ENCODE measurements around the gene SNRNP35.

DNA sequence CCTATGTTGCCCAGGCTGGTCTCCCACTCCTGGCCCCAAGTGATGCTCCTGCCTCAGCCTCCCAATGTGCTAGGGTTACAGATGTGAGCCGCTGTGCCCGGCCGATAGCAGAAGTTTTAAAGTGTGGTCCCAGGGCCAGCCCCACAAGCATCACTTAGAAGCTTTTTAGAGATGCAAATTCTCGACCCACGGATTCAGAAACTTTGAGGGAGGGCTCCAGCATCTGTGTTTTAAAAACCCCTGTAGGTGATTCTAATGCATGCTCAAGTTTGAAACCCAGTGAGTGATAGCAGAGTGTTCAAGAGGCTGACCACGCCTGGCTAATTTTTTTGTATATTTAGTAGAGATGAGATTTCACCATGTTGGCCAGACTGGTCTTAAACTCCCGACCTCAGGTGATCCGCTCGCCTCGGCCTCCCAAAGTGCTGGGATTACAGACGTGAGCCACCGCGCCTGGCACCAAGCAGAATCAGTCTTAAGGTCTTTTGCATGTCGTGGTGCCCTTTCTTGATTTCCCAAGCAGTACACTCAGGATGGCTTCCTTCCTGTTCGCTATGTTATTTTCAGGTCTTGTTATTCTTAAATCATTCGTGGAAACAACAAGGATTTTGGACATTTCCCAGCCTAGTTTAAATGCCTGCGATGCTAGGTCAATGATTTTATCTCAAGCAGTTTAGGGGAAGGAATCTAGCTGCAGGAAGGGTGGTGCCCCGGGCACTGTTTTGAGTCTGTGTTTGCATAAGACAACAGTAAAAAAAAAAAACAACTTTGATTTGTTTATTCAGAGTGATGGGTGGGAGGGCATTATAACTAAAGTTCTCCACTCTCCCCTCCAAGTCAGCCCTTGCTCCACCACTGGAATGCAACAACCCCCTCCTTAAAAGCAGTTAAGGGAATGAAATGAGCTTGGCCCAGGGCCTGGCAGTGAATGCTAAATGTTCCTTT, 12.3 kb upstream of the SNRNP35 start:
- no peak for TF ChIP-seq CTCF (IDR thresholded peaks at IDR 0.05)
- no peak for TF ChIP-seq POLR2A (IDR thresholded peaks at IDR 0.05)

Data from esophagus squamous epithelium (tissue), 4 donors.